T1000 (cell line): ENCODE results near the gene HRCT1.
A peak's percentile ranks its signal among the peaks of the same experiment; 100 is the strongest.
"Not testable (repeated sequence)": the region's sequence is repeated elsewhere in the genome, so short reads cannot be mapped to it uniquely, and the experiment has no call there.

Experiments used
- DNase-seq: peaks from one replicate; lab custom pipeline; 2025; ENCODE audit warnings: mixed read lengths; lab: John Stamatoyannopoulos, UW

Gene HRCT1

DNA sequence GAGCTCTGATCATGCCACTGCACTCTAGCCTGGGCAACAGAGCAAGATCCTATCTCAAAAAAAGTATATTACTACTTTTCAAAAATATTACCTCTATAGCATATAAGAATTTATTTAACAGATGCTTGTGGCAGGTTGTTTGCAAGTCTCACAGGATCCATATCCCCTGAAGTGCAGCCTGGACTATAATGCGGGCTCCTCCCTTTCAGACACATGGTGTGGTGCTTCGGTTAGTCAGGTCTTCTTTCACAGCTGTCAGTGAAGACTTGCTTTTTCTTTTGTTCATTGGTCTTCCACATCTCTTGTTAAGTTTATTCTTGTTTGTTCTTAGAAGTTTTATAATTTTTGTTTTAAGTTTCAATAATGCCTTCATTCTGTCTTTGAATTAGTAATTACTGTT lies 9.4 kb upstream of the HRCT1 start:
- no peak for DNase-seq

DNA sequence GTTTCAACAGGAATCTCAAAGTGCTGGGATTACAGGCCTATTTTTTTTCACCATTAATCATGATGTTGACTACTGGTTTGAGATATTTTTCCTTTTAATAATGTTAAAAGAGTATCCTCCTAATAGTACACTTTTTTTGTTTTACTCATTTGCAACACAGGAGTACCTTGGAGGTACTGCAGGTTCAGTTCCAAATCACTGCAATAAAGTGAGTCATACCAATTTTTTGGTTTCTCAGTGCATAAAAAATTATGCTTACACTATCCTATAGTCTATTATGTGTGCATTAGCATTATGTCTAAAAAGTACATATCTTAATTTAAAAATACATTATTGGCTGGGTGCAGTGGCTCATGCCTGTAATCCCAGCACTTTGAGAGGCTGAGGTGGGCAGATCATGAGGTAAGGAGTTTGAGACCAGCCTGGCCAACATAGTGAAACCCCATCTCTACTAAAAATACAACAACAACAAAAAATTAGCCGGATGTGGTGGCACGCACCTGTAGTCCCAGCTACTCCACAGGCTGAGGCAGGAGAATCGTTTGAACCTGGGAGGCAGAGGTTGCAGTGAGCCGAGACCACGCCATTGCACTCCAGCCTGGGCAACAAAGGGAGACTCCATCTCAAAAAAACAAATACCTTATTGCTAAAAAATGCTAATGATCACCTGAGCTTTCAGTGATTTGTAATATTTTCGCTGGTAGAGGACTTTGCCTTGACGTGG lies 8.5 kb upstream of the HRCT1 start:
- not testable (repeated sequence) for DNase-seq

DNA sequence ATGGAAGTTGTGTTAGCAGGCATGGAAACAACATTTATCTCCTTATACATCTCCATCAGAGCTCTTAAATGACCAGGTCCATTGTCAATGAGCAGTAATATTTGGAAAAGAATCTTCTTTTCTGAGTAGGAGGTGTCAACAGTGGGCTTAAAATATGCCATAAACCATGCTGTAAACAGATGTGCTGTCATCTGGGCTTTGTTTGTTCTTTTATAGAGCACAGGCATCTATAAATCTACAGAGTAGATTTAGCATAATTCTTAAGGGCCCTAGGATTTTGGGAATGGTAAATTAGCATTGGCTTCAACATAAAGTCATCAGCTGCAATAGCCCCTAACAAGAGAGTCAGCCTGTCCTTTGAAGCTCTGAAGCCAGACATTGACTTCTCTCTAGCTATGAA lies 7.7 kb upstream of the HRCT1 start:
- no peak for DNase-seq

- no peak for DNase-seq
These were observed 7.0 kb upstream of the HRCT1 start for GRCh38 chr9:35899021-35899420.

GRCh38 chr9:35903049-35903448 lies 3.0 kb upstream of the HRCT1 start:
- no peak for DNase-seq

GRCh38 chr9:35904338-35904737 lies 1.7 kb upstream of the HRCT1 start:
- no peak for DNase-seq

GRCh38 chr9:35905051-35905781 lies 786 bp upstream of the HRCT1 start:
- no peak for DNase-seq

GRCh38 chr9:35906923-35907699 lies 1.1 kb downstream of the HRCT1 start:
- DNase-seq = no peak

GRCh38 chr9:35907711-35908503 lies 1.9 kb downstream of the HRCT1 start:
- DNase-seq = peak; percentile 69

DNA sequence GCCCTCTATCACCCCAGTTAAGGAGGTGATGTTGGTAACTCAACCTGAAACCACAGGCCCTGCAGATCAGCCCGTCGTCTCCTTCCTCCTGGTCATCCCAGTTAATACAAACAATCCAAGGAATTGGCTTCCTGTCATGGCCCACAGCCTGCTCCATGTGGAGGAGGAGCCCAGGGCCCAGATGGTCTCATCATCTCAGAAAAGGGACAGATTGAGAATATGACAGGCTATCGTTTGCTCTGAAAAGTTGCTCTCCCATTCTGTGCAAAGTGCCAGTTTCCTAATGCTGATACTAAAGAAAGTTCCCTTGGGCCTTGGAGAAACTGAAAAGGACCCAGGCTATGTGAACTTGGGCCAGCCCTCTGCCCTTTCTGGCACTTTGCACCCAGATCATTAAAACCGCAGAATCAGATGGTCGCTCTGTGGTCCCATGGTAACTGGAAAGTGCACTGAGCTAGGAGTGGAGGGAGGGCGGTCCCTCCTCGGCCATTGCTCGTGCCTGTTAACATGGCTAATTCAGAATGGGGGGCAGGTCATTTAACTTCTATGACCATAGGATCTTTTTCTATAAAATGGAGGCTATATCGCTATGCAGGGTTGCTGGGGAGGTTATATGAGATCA lies 2.6 kb downstream of the HRCT1 start:
- DNase-seq = no peak

DNA sequence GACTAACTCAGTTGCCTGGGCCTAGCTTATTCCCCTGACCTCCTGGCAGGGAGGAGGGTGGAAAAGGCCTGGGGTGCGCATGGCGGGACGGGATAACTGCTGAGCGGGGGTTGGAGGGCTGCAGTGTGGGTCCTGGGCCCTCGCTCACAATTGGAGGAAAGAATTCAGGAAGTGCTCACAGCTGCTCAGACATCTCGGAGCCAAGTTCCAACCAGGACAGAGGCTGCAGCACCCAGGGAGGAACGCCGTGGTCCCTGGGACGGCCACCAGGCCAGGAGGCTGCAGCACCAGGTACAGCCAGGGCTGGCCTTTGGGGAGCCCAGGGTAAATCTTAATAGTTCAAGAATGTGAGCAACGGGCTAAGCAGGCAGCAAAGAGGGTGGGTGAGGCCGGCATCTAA lies 3.3 kb downstream of the HRCT1 start, which contains the start of gene SPAAR:
Gene SPAAR, plus strand, starts transcription at position 217 of the 400 bp plus-strand sequence. CDS start 974 bp downstream, outside the sequence.
- no peak for DNase-seq

GRCh38 chr9:35909687-35910612 lies 3.9 kb downstream of the HRCT1 start:
- DNase-seq = no peak

DNA sequence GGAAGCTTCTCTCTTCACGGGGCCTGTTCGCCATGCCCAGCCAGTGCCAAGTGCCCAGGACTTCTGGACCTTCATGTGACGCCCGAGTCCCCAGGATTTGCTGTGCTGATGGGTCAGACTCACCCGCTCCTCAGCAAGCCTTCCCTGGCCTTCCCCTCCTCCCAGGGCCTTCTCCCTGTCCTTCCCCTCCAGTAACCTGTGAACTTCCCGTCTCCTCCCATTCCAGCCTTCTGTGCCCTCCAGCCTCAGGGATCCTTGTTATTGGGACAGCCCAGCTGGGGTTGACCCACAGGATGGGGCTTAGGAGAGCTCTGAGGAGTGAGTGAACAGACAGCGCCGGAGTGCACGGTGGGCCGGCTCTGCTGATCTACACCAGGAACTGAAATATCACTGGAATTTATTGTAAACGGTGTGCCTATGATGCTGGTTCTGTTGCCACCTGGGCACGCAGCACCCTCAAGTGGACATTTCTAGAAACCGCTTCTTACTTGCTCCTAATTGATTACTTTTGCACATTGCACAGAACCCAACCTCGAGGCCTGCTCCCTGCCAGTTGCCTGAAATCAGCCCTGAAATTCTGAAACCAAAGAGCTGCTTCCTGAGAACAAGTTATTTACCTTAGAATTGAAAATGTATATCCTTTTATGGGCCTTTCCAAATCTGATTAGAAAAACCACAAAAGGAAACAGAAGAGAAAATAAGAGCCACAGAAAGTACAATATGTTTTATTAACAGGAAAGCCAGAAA lies 4.8 kb downstream of the HRCT1 start:
- no peak for DNase-seq

DNA sequence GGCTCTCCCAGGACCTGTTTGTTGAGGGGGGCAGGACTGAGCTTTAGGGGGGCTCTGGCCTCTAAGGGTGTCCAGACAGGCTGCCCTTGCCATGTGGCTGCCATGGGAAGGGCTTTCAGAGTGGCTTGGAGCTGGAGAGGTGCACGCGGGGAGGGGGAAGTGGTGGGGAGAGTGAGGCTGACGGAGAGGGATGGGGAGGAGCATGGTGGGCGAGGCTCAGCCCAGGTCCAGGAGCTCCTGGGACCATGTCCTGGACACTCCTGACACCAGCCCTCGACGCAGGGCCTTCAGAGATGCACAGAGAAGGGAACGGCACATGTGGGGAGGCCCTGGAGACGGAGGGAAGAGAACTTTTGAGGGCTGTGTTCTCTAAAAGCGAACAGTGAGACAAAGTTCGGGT lies 5.7 kb downstream of the HRCT1 start:
- no peak for DNase-seq

DNA sequence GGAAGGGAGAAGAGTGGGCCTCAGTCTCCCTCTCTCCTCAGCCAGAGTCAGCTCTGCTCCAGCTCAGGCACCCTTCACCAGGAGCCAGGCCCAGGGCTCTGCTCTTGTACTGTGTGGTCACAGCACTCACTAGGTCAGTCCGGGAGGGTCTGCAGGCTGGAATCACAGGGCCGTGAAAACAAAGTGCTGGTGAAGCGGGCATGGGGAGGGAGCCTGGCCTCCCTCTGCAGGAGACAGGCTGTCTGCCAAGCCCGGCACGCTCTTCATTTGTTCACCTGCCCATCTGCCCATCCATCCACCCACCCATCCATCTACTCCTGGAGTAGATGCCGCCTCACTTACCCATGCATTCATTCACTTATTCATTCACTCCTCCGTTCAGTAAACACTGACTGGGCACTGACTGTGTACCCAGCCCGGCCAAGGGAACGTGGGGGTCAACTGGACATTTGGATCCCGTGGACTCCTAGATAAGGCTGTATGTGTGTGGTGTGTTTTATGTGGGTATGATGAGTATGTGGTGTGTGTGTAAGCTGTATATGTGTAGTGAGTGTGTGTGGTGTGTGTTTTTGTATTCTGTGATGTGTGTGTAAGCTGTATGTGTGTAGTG lies 6.9 kb downstream of the HRCT1 start:
- DNase-seq = no peak

DNA sequence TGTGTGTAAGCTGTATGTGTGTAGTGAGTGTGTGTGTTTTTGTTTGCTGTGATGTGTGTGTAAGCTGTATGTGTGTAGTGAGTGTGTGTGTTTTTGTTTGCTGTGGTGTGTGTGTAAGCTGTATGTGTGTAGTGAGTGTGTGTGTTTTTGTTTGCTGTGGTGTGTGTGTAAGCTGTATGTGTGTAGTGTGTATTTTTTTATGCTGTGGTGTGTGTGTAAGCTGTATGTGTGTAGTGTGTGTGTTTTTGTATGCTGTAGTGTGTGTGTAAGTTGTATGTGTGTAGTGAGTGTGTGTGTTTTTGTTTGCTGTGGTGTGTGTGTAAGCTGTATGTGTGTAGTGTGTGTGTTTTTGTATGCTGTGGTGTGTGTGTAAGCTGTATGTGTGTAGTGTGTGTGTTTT lies 7.4 kb downstream of the HRCT1 start:
- DNase-seq = not testable (repeated sequence)

GRCh38 chr9:35914301-35914807 lies 8.4 kb downstream of the HRCT1 start:
- DNase-seq = no peak

DNA sequence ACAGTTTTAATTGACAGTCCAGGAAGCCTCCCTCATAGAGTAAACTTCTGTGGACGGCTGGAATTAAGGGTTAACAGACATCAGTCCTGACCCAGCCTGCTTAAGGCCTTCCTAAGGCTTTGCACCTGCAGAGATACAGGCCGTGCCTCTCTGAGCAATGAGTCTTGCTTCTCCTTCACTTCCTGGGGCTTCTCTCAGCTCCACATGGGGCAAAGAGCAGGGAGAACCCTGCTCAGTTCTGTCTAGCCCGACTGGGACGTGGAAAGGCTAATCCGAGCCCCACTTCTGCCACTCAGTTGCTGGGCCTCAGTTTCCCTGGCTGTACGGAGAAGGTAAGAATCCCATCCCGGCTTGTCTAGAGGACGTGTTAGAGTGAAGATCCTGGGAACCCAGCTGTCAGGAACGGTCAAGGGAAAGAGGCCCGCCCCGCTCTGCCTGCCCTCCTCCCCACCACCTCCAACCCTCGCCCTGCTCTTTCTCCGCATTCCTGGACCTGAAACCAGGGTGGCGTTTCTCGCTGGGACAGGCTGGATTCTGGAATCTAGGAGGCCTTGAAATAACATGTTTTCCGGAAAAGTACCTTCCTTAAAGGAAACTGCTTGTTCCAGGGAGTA lies 9.8 kb downstream of the HRCT1 start:
- no peak for DNase-seq
